Heart left ventricle (tissue), 16 donors: ENCODE data around the gene FBXO38. TPM values are rescaled to one million over a fixed set of nuclear protein-coding genes. Genes with fewer than 3 reads are reported as not detected.

ENCODE experiments used
- ATAC-seq, 4 donors: fragments of 200-7000 bp; cut with Tn5 transposase; one replicate each; pipeline ENCODE4 v1.9.1; 2020 to 2022; ENCODE audit warnings: moderate library complexity in 4 of 4, mild to moderate bottlenecking in 3 of 4, moderate number of reproducible peaks in 1 of 4
- DNase-seq, 5 donors: peaks; one replicate each; pipeline ENCODE4 v3.0.0-alpha.2; 2020
- H3K27ac ChIP-seq, 12 donors: fragments of 200-600 bp; sonication (generic) in 4 of 12; one replicate each; pipeline versions ENCODE4 v1.5.0 to v1.8.0; 2016 to 2022; ENCODE audit warnings: mild to moderate bottlenecking in 2 of 12
- H3K27me3 ChIP-seq, 9 donors: fragments of 200-600 bp; sonication (generic) in 2 of 9; one replicate each; pipeline versions ENCODE4 v1.5.1 to v1.8.0; 2016 to 2022; ENCODE audit warnings: mild to moderate bottlenecking in 3 of 9
- H3K36me3 ChIP-seq, 9 donors: fragments of 200-600 bp; sonication (generic) in 2 of 9; one replicate each; pipeline versions ENCODE4 v1.5.0 to v1.8.0; 2018 to 2022; ENCODE audit warnings: mild to moderate bottlenecking in 2 of 9
- H3K4me1 ChIP-seq, 12 donors: fragments of 200-600 bp; sonication (generic) in 4 of 12; one replicate each; pipeline versions ENCODE4 v1.5.0 to v1.8.0; 2016 to 2022; ENCODE audit warnings: mild to moderate bottlenecking in 3 of 12
- H3K4me3 ChIP-seq, 12 donors: fragments of 200-600 bp; sonication (generic) in 4 of 12; one replicate each; pipeline versions ENCODE4 v1.5.0 to v1.8.0; 2017 to 2022; ENCODE audit warnings: mild to moderate bottlenecking in 9 of 12, moderate library complexity in 4 of 12
- H3K9me3 ChIP-seq, 12 donors: fragments of 200-600 bp; sonication (generic) in 4 of 12; one replicate each; pipeline versions ENCODE4 v1.5.0 to v1.8.0; 2016 to 2022; ENCODE audit warnings: mild to moderate bottlenecking in 1 of 12
- CTCF ChIP-seq, 12 donors: fragments of 200-600 bp; sonication (generic) in 4 of 12; IDR thresholded peaks; one replicate each; pipeline versions ENCODE4 v1.5.0 to v1.8.0; 2018 to 2022; ENCODE audit warnings: antibody characterized with exemption in 12 of 12, mild to moderate bottlenecking in 5 of 12
- POLR2A ChIP-seq, 2 donors: fragments of 450-650 bp; IDR thresholded peaks; one replicate each; pipeline ENCODE4 v1.6.1; 2017; ENCODE audit warnings: antibody characterized with exemption in 2 of 2, mild to moderate bottlenecking in 2 of 2, moderate library complexity in 2 of 2
- WGBS, 4 donors: extraction: QIAGEN DNeasy Blood & Tissue Kit in 2 of 4; methylation state at CpG; one replicate each; pipeline versions ENCODE4 v1.1.5 to v1.1.7; 2013 to 2018; 5-methylcytosine and 5-hydroxymethylcytosine counted together
- intact Hi-C, 10 donors: fragments of 100-400 bp; cut with DNase I; formaldehyde crosslinking; loops; one replicate each; pipeline versions ENCODE4 v1.11.1 to v1.14.2; 2022
- polyA plus RNA-seq, 2 donors: library from polyadenylated mRNA; stranded (reverse); fragments of 200-250 nt; gene quantifications; one replicate each; pipeline ENCODE4 v1.2.3, GENCODE V29; 2013
- total RNA-seq, 9 donors: library from RNA; depleted of rRNA in 2 of 9; stranded (reverse); fragments of >200 nt in 2 of 9; fragmentation: NEBNext Ultra II Directional in 3 of 9; extraction: Animal tissue kit (Norgen Biotek cat#: 25700) in 3 of 9; gene quantifications; one replicate each; pipeline versions ENCODE4 v1.1.0 to v1.2.4, GENCODE V29; 2016 to 2023
- donor health status: ischemic (EF 13 %, LVEDD 7.1; RV severe dilation, severe dysfunction).
- donor health status: healthy with polysubstance abuse.
- donor health status: DM: no; HTN: yes; CAD: no.
- donor health status: DM: no; HTN: no; CAD: no.
- donor health status: ischemic (EF 25% LVEDD 6.9; RV normal size, moderate dysfunction).
- donor health status: ischemic (EF 25% LVEDD 5.7; RV mildly dilated, moderate dysfunction).
- donor health status: healthy.
- donor health status: DM: yes; HTN: yes; CAD: no.
- donor health status: ischemic (EF 35%, LVEDD 5.7; RV mildly dilated, moderate dysfunction).
- donor health status: nonischemic (EF 11% LVEDD 7.7; RV severe dilation, severe dysfunction).
- donor health status: DM: yes; HTN: yes; CAD: no.
- donor health status: PGD.
- donor health status: ischemic (EF 29% LVEDD 5.4; RV normal size, mild dysfunction).
- donor health status: nonischemic (EF 23%, LVEDD 6.1; RV moderate dilation, normal function).

FBXO38 gene
- total and polyA plus RNA-seq, 11 donors, result 11.7 to 56.0 (median 36.5) TPM

GRCh38 chr5:148384380-148384737, 601 bp downstream of the FBXO38 start:
- Histone ChIP-seq H3K27ac (peak overlapping the region; percentile 60 to 96 (median 91)), H3K9me3 (no peaks in the 10 kb centered on the region), H3K27me3 (no peaks in the 10 kb centered on the region), H3K4me3 (peak overlapping the region; percentile 66 to 94 (median 82)), H3K36me3 (peaks cover 0 to 9% (median 2%) of the 10 kb centered on the region in 9 donors), H3K4me1 (peaks cover 3 to 82% (median 57%) of the 10 kb centered on the region in 12 donors)
- ATAC-seq, result no peak
- WGBS, 4 donors, result 1 to 3% (median 2%) methylated on average over 6 of the region's 6 CpGs
- peak in 1 of 5 donors; percentile 25 for DNase-seq
- intact Hi-C loops, result loop anchor here in 2 of 10 donors (5.0 kb wide), 2 partner anchors 33 to 92 kb away; no protein-coding TSS in a partner anchor
- TF ChIP-seq CTCF (IDR thresholded peaks at IDR 0.05) (no peak), POLR2A (IDR thresholded peaks at IDR 0.05) (no peak)

GRCh38 chr5:148385094-148385493, 1.3 kb downstream of the FBXO38 start:
- no peaks in the 10 kb centered on the region for H3K27me3 ChIP-seq
- peak overlapping the region in 8 of 12 donors; percentile 70 to 94 (median 85) for H3K4me3 ChIP-seq
- H3K9me3 ChIP-seq, result no peaks in the 10 kb centered on the region
- DNase-seq, result no peak
- no peak for ATAC-seq
- peaks cover 0 to 9% (median 2%) of the 10 kb centered on the region in 9 donors for H3K36me3 ChIP-seq
- peak overlapping the region in 4 of 12 donors; percentile 87 to 96 (median 92) for H3K27ac ChIP-seq
- 86 to 96% (median 92%) methylated on average over 1 of the region's 1 CpG for WGBS, 4 donors
- TF ChIP-seq POLR2A (IDR thresholded peaks at IDR 0.05) (no peak), CTCF (IDR thresholded peaks at IDR 0.05) (no peak)
- intact Hi-C loops, result no loop called here
- H3K4me1 ChIP-seq, result peaks cover 3 to 81% (median 53%) of the 10 kb centered on the region in 12 donors

- DNase-seq (no peak), ATAC-seq (no peak)
- Histone ChIP-seq H3K27me3 (no peaks in the 10 kb centered on the region), H3K9me3 (no peaks in the 10 kb centered on the region), H3K27ac (no peak overlapping the region), H3K36me3 (peaks cover 0 to 9% (median 2%) of the 10 kb centered on the region in 9 donors), H3K4me3 (peak overlapping the region in 1 of 12 donors; percentile 8), H3K4me1 (peaks cover 3 to 86% (median 62%) of the 10 kb centered on the region in 12 donors)
- TF ChIP-seq POLR2A (IDR thresholded peaks at IDR 0.05), result no peak
- TF ChIP-seq CTCF (IDR thresholded peaks at IDR 0.05), result no peak
- intact Hi-C loops, result no loop called here
- WGBS, 4 donors, result 88 to 95% (median 93%) methylated on average over 1 of the region's 1 CpG
Observed at GRCh38 chr5:148386041-148386440, 2.3 kb downstream of the FBXO38 start.

- peaks cover 3 to 87% (median 65%) of the 10 kb centered on the region in 12 donors for H3K4me1 ChIP-seq
- no peaks in the 10 kb centered on the region for H3K9me3 ChIP-seq
- H3K27ac ChIP-seq, result peak overlapping the region in 3 of 12 donors; percentile 18 to 35 (median 30)
- no peak overlapping the region for H3K4me3 ChIP-seq
- no peaks in the 10 kb centered on the region for H3K27me3 ChIP-seq
- peaks cover 0 to 9% (median 2%) of the 10 kb centered on the region in 9 donors for H3K36me3 ChIP-seq
- no peak for TF ChIP-seq CTCF (IDR thresholded peaks at IDR 0.05)
- TF ChIP-seq POLR2A (IDR thresholded peaks at IDR 0.05), result no peak
- WGBS, 4 donors, result 53 to 60% (median 58%) methylated on average over 3 of the region's 3 CpGs
- no peak for DNase-seq
- ATAC-seq, result no peak
- intact Hi-C loops, result no loop called here
Observed at GRCh38 chr5:148387325-148387724, 3.6 kb downstream of the FBXO38 start.
